ENCODE measurements around the gene METTL15. TPM values are rescaled to one million over a fixed set of nuclear protein-coding genes. Genes with fewer than 3 reads are reported as not detected.
"Not testable (repeated sequence)": the region's sequence is repeated elsewhere in the genome, so short reads cannot be mapped to it uniquely, and the experiment has no call there.

Gene METTL15
- total RNA-seq, 3 donors from 2014 or later, result 9.8 to 30.3 (median 16.4) TPM

- intact Hi-C loops (cut with DNase I; ENCODE audit: low total_unique reads), result no loop called here
- Histone ChIP-seq H3K27ac (no peak overlapping the region), H3K36me3 (no peaks in the 10 kb centered on the region), H3K9me3 (peaks cover 0 to 3% of the 10 kb centered on the region in 2 donors), H3K4me1 (no peaks in the 10 kb centered on the region), H3K27me3 (no peaks in the 10 kb centered on the region), H3K4me3 (no peak overlapping the region)
- no peak for DNase-seq (ENCODE audit: low spot score in 2 of 2)
- TF ChIP-seq POLR2AphosphoS5 (IDR thresholded peaks at IDR 0.05), result no peak
- no peak for TF ChIP-seq CTCF (IDR thresholded peaks at IDR 0.05)
- no peak for TF ChIP-seq POLR2A (IDR thresholded peaks at IDR 0.05)
Observed at GRCh38 chr11:28170759-28171158, 62.6 kb downstream of the METTL15 start.

GRCh38 chr11:28176351-28176750 is 68.2 kb downstream of the METTL15 start:
- no peaks in the 10 kb centered on the region for H3K36me3 ChIP-seq
- TF ChIP-seq POLR2A (IDR thresholded peaks at IDR 0.05) (no peak), CTCF (IDR thresholded peaks at IDR 0.05) (no peak), POLR2AphosphoS5 (IDR thresholded peaks at IDR 0.05) (no peak)
- DNase-seq (ENCODE audit: low spot score in 2 of 2), result no peak
- peaks cover 0 to 3% of the 10 kb centered on the region in 2 donors for H3K9me3 ChIP-seq
- no peak overlapping the region for H3K4me3 ChIP-seq
- no peak overlapping the region for H3K27ac ChIP-seq
- H3K27me3 ChIP-seq, result no peaks in the 10 kb centered on the region
- no peaks in the 10 kb centered on the region for H3K4me1 ChIP-seq
- intact Hi-C loops (cut with DNase I; ENCODE audit: low total_unique reads), result no loop called here

GRCh38 chr11:28195449-28195848 is 87.3 kb downstream of the METTL15 start:
- H3K27me3 ChIP-seq, result no peaks in the 10 kb centered on the region
- intact Hi-C loops (cut with DNase I; ENCODE audit: low total_unique reads), result no loop called here
- H3K36me3 ChIP-seq, result no peaks in the 10 kb centered on the region
- no peak overlapping the region for H3K4me3 ChIP-seq
- H3K4me1 ChIP-seq, result no peaks in the 10 kb centered on the region
- no peak for TF ChIP-seq POLR2AphosphoS5 (IDR thresholded peaks at IDR 0.05)
- TF ChIP-seq POLR2A (IDR thresholded peaks at IDR 0.05), result no peak
- TF ChIP-seq CTCF (IDR thresholded peaks at IDR 0.05), result no peak
- peaks cover 0 to 9% of the 10 kb centered on the region in 2 donors for H3K9me3 ChIP-seq
- no peak overlapping the region for H3K27ac ChIP-seq
- DNase-seq (ENCODE audit: low spot score in 2 of 2), result no peak

GRCh38 chr11:28209906-28210305 is 101.7 kb downstream of the METTL15 start:
- no peak overlapping the region for H3K4me3 ChIP-seq
- no peak overlapping the region for H3K27ac ChIP-seq
- H3K9me3 ChIP-seq, result no peaks in the 10 kb centered on the region
- no peak for DNase-seq (ENCODE audit: low spot score in 2 of 2)
- H3K27me3 ChIP-seq, result no peaks in the 10 kb centered on the region
- TF ChIP-seq CTCF (IDR thresholded peaks at IDR 0.05), result no peak
- TF ChIP-seq POLR2AphosphoS5 (IDR thresholded peaks at IDR 0.05), result no peak
- TF ChIP-seq POLR2A (IDR thresholded peaks at IDR 0.05), result no peak
- intact Hi-C loops (cut with DNase I; ENCODE audit: low total_unique reads), result no loop called here
- H3K4me1 ChIP-seq, result no peaks in the 10 kb centered on the region
- H3K36me3 ChIP-seq, result no peaks in the 10 kb centered on the region

GRCh38 chr11:28222063-28222462 is 113.9 kb downstream of the METTL15 start:
- H3K27ac ChIP-seq; H3K4me3 ChIP-seq; H3K27me3 ChIP-seq; intact Hi-C loops (cut with DNase I; ENCODE audit: low total_unique reads); H3K9me3 ChIP-seq; DNase-seq (ENCODE audit: low spot score in 2 of 2); H3K4me1 ChIP-seq; H3K36me3 ChIP-seq: not testable (repeated sequence)

GRCh38 chr11:28223577-28223976 is 115.4 kb downstream of the METTL15 start:
- no peaks in the 10 kb centered on the region for H3K9me3 ChIP-seq
- intact Hi-C loops (cut with DNase I; ENCODE audit: low total_unique reads), result no loop called here
- H3K4me3 ChIP-seq, result no peak overlapping the region
- H3K36me3 ChIP-seq, result no peaks in the 10 kb centered on the region
- no peaks in the 10 kb centered on the region for H3K27me3 ChIP-seq
- DNase-seq (ENCODE audit: low spot score in 2 of 2), result no peak
- no peaks in the 10 kb centered on the region for H3K4me1 ChIP-seq
- no peak overlapping the region for H3K27ac ChIP-seq
- TF ChIP-seq CTCF (IDR thresholded peaks at IDR 0.05) (no peak), POLR2A (IDR thresholded peaks at IDR 0.05) (no peak), POLR2AphosphoS5 (IDR thresholded peaks at IDR 0.05) (no peak)

Data from breast epithelium (tissue), 4 donors.